ENCODE measurements around the gene KXD1. TPM values are rescaled to one million over a fixed set of nuclear protein-coding genes. Genes with fewer than 3 reads are reported as not detected.
A peak's percentile ranks its signal among the peaks of the same experiment; 100 is the strongest.

KXD1 gene
- total RNA-seq, 1 donor, result 104 TPM

DNA sequence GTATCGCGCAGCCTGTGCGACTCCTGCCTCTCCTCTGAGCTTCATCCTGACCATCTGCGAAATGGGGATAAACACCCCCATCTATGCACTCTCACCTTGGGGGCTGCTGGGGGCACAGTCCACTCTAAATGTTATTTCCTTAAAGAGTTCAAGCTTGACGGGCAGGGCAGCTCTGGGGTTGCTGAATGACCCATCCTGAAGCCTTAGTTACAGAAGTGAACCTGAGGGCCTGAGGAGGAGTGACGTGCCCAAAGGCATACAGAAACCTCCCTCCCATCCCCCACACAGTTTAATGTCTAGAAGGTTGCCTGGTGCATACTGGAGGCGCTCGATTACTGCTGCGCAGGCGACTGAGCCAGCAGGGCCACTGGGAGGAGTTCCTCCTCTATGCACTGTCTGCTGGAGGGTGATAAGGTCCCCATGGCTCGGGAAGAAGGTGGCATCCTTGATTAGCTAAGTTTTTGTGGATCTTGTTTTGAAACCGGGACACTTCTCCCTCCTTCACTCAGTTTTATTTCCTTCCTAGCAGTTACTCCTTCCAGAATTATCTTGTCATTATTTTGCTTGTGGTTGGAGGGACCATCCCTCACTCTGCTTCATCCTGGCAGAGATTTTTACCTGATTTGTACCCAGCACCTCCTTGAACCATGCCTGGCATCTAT, 13.7 kb upstream of the KXD1 start:
- Histone ChIP-seq H4K20me1 (ENCODE audit: insufficient read depth, low read length) (peaks cover 4% of the 10 kb centered on the region), H3K4me2 (ENCODE audit: insufficient read depth, low read length) (peak overlapping the region; percentile 96), H3K4me1 (ENCODE audit: insufficient read depth, low read length) (peaks cover 16% of the 10 kb centered on the region), H3K79me2 (ENCODE audit: insufficient read depth, low read length) (peaks cover 19% of the 10 kb centered on the region), H3K27me3 (ENCODE audit: insufficient read depth, low read length) (no peaks in the 10 kb centered on the region), H3K27ac (ENCODE audit: low read depth, low read length) (no peak overlapping the region), H3K4me3 (ENCODE audit: insufficient read depth, low read length) (peak overlapping the region; percentile 72), H2AFZ (ENCODE audit: low read length) (peak overlapping the region; percentile 96), H3K9me3 (ENCODE audit: low read depth, low read length) (no peaks in the 10 kb centered on the region), H3K36me3 (ENCODE audit: insufficient read depth, low read length) (peaks cover 21% of the 10 kb centered on the region)
- DNase-seq (ENCODE audit: insufficient read length, low spot score, missing footprints), result peak; percentile 96
- TF ChIP-seq, protein P1, sequence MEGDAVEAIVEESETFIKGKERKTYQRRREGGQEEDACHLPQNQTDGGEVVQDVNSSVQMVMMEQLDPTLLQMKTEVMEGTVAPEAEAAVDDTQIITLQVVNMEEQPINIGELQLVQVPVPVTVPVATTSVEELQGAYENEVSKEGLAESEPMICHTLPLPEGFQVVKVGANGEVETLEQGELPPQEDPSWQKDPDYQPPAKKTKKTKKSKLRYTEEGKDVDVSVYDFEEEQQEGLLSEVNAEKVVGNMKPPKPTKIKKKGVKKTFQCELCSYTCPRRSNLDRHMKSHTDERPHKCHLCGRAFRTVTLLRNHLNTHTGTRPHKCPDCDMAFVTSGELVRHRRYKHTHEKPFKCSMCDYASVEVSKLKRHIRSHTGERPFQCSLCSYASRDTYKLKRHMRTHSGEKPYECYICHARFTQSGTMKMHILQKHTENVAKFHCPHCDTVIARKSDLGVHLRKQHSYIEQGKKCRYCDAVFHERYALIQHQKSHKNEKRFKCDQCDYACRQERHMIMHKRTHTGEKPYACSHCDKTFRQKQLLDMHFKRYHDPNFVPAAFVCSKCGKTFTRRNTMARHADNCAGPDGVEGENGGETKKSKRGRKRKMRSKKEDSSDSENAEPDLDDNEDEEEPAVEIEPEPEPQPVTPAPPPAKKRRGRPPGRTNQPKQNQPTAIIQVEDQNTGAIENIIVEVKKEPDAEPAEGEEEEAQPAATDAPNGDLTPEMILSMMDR (IDR thresholded peaks at IDR 0.05; ENCODE audit: extremely low read depth, low read depth, low read length), result no peak

DNA sequence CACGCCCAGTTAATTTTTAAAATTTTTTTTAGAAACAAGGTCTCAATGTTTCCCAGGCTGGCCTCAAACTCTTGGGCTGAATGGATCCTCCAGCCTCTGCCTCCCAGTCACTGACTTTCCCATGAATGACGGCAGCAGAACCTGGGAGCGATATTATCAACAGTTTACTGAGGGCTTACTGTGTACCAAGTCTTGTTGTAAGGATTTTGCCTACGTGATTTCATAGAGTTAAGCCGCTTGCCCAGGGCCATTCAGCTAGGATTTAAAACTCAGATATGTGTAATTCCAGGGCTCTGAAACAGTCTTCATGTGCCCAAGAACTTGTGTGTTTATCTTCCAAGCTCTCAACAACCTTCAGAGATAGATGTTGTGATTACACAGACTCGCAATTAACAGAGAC, 6.0 kb upstream of the KXD1 start:
- Histone ChIP-seq H3K27me3 (ENCODE audit: insufficient read depth, low read length) (no peaks in the 10 kb centered on the region), H4K20me1 (ENCODE audit: insufficient read depth, low read length) (no peaks in the 10 kb centered on the region), H3K79me2 (ENCODE audit: insufficient read depth, low read length) (no peaks in the 10 kb centered on the region), H3K4me3 (ENCODE audit: insufficient read depth, low read length) (no peak overlapping the region), H3K9me3 (ENCODE audit: low read depth, low read length) (no peaks in the 10 kb centered on the region), H3K4me1 (ENCODE audit: insufficient read depth, low read length) (no peaks in the 10 kb centered on the region), H3K36me3 (ENCODE audit: insufficient read depth, low read length) (no peaks in the 10 kb centered on the region), H3K27ac (ENCODE audit: low read depth, low read length) (no peak overlapping the region), H3K4me2 (ENCODE audit: insufficient read depth, low read length) (no peak overlapping the region), H2AFZ (ENCODE audit: low read length) (peak overlapping the region; percentile 59)
- peak; percentile 30 for DNase-seq (ENCODE audit: insufficient read length, low spot score, missing footprints)
- TF ChIP-seq, protein P1 (IDR thresholded peaks at IDR 0.05; ENCODE audit: extremely low read depth, low read depth, low read length), result no peak

DNA sequence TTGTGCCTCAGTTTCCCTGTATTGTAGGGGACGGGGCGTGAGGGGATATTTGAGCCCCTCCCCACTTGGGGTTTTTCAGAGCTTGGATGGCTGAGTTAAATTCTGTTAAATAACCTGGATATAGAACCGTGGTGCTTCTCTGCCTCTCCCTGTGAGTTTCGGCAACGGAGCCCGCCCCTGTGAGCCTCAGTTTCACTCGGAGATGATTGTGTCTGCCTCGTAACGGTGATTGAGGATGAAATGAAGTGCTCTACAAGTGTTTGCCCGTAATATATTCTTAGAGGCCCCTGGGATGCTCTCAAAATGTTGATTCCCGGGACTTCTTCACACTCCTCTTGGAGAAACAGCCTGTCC, 509 bp downstream of the KXD1 start:
- Histone ChIP-seq H3K4me3 (ENCODE audit: insufficient read depth, low read length) (peak overlapping the region; percentile 98), H3K9me3 (ENCODE audit: low read depth, low read length) (no peaks in the 10 kb centered on the region), H3K36me3 (ENCODE audit: insufficient read depth, low read length) (peaks cover 4% of the 10 kb centered on the region), H3K4me2 (ENCODE audit: insufficient read depth, low read length) (peak overlapping the region; percentile 100), H3K79me2 (ENCODE audit: insufficient read depth, low read length) (peaks cover 42% of the 10 kb centered on the region), H2AFZ (ENCODE audit: low read length) (peak overlapping the region; percentile 18), H3K27ac (ENCODE audit: low read depth, low read length) (peak overlapping the region; percentile 94), H3K4me1 (ENCODE audit: insufficient read depth, low read length) (peaks cover 24% of the 10 kb centered on the region), H4K20me1 (ENCODE audit: insufficient read depth, low read length) (peaks cover 4% of the 10 kb centered on the region), H3K27me3 (ENCODE audit: insufficient read depth, low read length) (no peaks in the 10 kb centered on the region)
- TF ChIP-seq, protein P1 (IDR thresholded peaks at IDR 0.05; ENCODE audit: extremely low read depth, low read depth, low read length), result no peak
- DNase-seq (ENCODE audit: insufficient read length, low spot score, missing footprints), result no peak

DNA sequence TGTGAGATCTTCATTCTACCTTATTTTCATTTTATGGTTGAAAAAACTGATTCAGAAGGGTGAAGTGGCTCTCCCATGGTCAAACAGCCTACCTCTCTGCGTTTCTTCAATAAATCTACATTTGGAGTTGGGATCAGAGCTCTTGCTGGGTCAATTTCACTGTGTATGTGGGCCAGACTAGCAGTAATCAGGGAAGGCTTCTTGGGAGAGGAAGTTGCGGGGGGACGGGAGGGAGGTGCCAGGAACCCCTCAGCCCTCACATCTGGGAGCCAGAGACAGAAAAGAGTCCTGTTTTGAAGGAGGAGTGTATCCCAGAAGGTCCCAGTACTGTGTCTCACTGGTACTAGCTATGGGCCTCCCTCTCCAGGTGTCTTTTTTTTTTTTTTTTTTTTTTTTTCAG, 934 bp downstream of the KXD1 start:
- H3K79me2 ChIP-seq (ENCODE audit: insufficient read depth, low read length), result peaks cover 42% of the 10 kb centered on the region
- H3K36me3 ChIP-seq (ENCODE audit: insufficient read depth, low read length), result peaks cover 6% of the 10 kb centered on the region
- TF ChIP-seq, protein P1 (IDR thresholded peaks at IDR 0.05; ENCODE audit: extremely low read depth, low read depth, low read length), result no peak
- H3K4me3 ChIP-seq (ENCODE audit: insufficient read depth, low read length), result peak overlapping the region; percentile 98
- peak overlapping the region; percentile 18 for H2AFZ ChIP-seq (ENCODE audit: low read length)
- H3K27me3 ChIP-seq (ENCODE audit: insufficient read depth, low read length), result no peaks in the 10 kb centered on the region
- H3K4me2 ChIP-seq (ENCODE audit: insufficient read depth, low read length), result peak overlapping the region; percentile 100
- H3K9me3 ChIP-seq (ENCODE audit: low read depth, low read length), result no peaks in the 10 kb centered on the region
- H3K4me1 ChIP-seq (ENCODE audit: insufficient read depth, low read length), result peaks cover 24% of the 10 kb centered on the region
- peak overlapping the region; percentile 94 for H3K27ac ChIP-seq (ENCODE audit: low read depth, low read length)
- DNase-seq (ENCODE audit: insufficient read length, low spot score, missing footprints), result peak; percentile 29
- peaks cover 4% of the 10 kb centered on the region for H4K20me1 ChIP-seq (ENCODE audit: insufficient read depth, low read length)
